GM23338 (cell line): Measurements from ENCODE around the gene SRSF12. TPM values are rescaled to one million over a fixed set of nuclear protein-coding genes. Genes with fewer than 3 reads are reported as not detected.

Experiments used
- ATAC-seq: fragments of 200-7000 bp; cut with Tn5 transposase; 3 replicates; pipeline ENCODE4 v1.9.1; 2020
- DNase-seq: peaks from one replicate; pipeline ENCODE4 v3.0.0-alpha.2; 2015; ENCODE audit warnings: low spot score
- H2AFZ ChIP-seq: fragments of 200-600 bp; sonication (generic); 2 replicates; pipeline ENCODE4 v1.8.0; 2016; ENCODE audit warnings: antibody characterized with exemption, mild to moderate bottlenecking, moderate library complexity
- H3F3A ChIP-seq: fragments of 200-600 bp; sonication (generic); replicated peaks from 2 replicates; pipeline ENCODE4 v1.8.0; 2017; ENCODE audit warnings: antibody characterized with exemption, mixed run types, low read depth
- H3K27ac ChIP-seq: fragments of 200-600 bp; sonication (generic); 2 replicates; pipeline ENCODE4 v1.6.1; 2016; ENCODE audit warnings: low read depth
- H3K27me3 ChIP-seq: fragments of 200-600 bp; sonication (generic); 2 replicates; pipeline ENCODE4 v1.8.0; 2016; ENCODE audit warnings: mild to moderate bottlenecking, mixed run types, moderate library complexity; ENCODE audit not compliant: insufficient read depth
- H3K36me3 ChIP-seq: fragments of 200-600 bp; sonication (generic); 2 replicates; pipeline ENCODE4 v1.8.0; 2016; ENCODE audit warnings: mild to moderate bottlenecking; ENCODE audit not compliant: insufficient read depth
- H3K4me1 ChIP-seq: fragments of 200-600 bp; sonication (generic); 2 replicates; pipeline ENCODE4 v1.8.0; 2016; ENCODE audit warnings: mild to moderate bottlenecking, moderate library complexity; ENCODE audit not compliant: insufficient read depth
- H3K4me2 ChIP-seq: fragments of 200-600 bp; sonication (generic); 2 replicates; pipeline ENCODE4 v1.7.1; 2017; ENCODE audit warnings: mixed run types
- H3K4me3 ChIP-seq: fragments of 200-600 bp; sonication (generic); 2 replicates; pipeline ENCODE4 v1.6.1; 2016; ENCODE audit warnings: mixed run types
- H3K79me2 ChIP-seq: fragments of 200-600 bp; sonication (generic); replicated peaks from 2 replicates; pipeline ENCODE4 v1.8.0; 2017; ENCODE audit warnings: mild to moderate bottlenecking; ENCODE audit not compliant: insufficient read depth
- H3K9me2 ChIP-seq: fragments of 200-600 bp; sonication (generic); 2 replicates; pipeline ENCODE4 v1.8.0; 2017; ENCODE audit not compliant: insufficient read depth
- H4K20me1 ChIP-seq: fragments of 200-600 bp; sonication (generic); replicated peaks from 2 replicates; pipeline ENCODE4 v1.8.0; 2017; ENCODE audit warnings: mild to moderate bottlenecking; ENCODE audit not compliant: insufficient read depth
- H3K27ac Mint-ChIP-seq: 2 replicates; pipeline ENCODE4 v1.8.0; 2020; ENCODE audit warnings: inconsistent platforms, mild to moderate bottlenecking, moderate library complexity, mixed read lengths
- H3K27me3 Mint-ChIP-seq: 3 replicates; pipeline ENCODE4 v1.8.0; 2022; ENCODE audit warnings: low read depth, mild to moderate bottlenecking, moderate library complexity, mixed read lengths, inconsistent platforms; ENCODE audit not compliant: insufficient read depth, poor library complexity
- H3K36me3 Mint-ChIP-seq: 3 replicates; pipeline ENCODE4 v1.8.0; 2021; ENCODE audit warnings: low read depth, mild to moderate bottlenecking, inconsistent platforms, moderate library complexity, mixed read lengths
- H3K4me1 Mint-ChIP-seq: 3 replicates; pipeline ENCODE4 v1.8.0; 2020; ENCODE audit warnings: mild to moderate bottlenecking, inconsistent platforms, mixed read lengths
- H3K4me3 Mint-ChIP-seq: 3 replicates; pipeline ENCODE4 v1.8.0; 2021; ENCODE audit warnings: moderate library complexity, mild to moderate bottlenecking, inconsistent platforms, mixed read lengths
- H3K9me3 Mint-ChIP-seq: 3 replicates; pipeline ENCODE4 v1.8.0; 2020; ENCODE audit warnings: moderate library complexity, mild to moderate bottlenecking, inconsistent platforms, mixed read lengths
- CREB1 ChIP-seq: fragments of 250-450 bp; sonication (Bioruptor Pico); IDR thresholded peaks from 2 replicates; pipeline ENCODE4 v1.5.0; 2020; ENCODE audit warnings: low read depth, mild to moderate bottlenecking, moderate library complexity
- EZH2 ChIP-seq: fragments of 200-600 bp; sonication (generic); IDR thresholded peaks from one replicate; pipeline ENCODE4 v1.8.0; 2017; ENCODE audit warnings: antibody characterized with exemption, mild to moderate bottlenecking, low read depth; ENCODE audit not compliant: unreplicated experiment
- JUNB ChIP-seq: IDR thresholded peaks from one replicate; pipeline ENCODE4 v1.6.1; 2016; ENCODE audit warnings: antibody characterized with exemption; ENCODE audit not compliant: unreplicated experiment
- NANOG ChIP-seq: IDR thresholded peaks from 2 replicates; pipeline ENCODE4 v1.6.1; 2016; ENCODE audit warnings: antibody characterized with exemption, borderline replicate concordance
- POLR2AphosphoS5 ChIP-seq: IDR thresholded peaks from 2 replicates; pipeline ENCODE4 v1.6.1; 2016; ENCODE audit warnings: antibody characterized with exemption, low read depth
- STAT1 ChIP-seq: IDR thresholded peaks from one replicate; pipeline ENCODE4 v1.6.1; 2016; ENCODE audit warnings: antibody characterized with exemption; ENCODE audit not compliant: unreplicated experiment
- ZNF114 ChIP-seq: fragments of 250-450 bp; sonication (Bioruptor Pico); IDR thresholded peaks from 2 replicates; pipeline ENCODE4 v1.5.0; 2020; ENCODE audit warnings: mild to moderate bottlenecking, moderate library complexity
- polyA plus RNA-seq: library from polyadenylated mRNA; unstranded; fragments of >200 nt; fragmentation: Nextera tagmentation; extraction: Ambion mirVana; gene quantifications from 2 replicates; pipeline ENCODE4 v1.2.1, GENCODE V29; 2016
- total RNA-seq: library from RNA; depleted of rRNA; stranded (reverse); fragments of >200 nt; shearing (Covaris generic); gene quantifications from 2 replicates; pipeline ENCODE4 v1.2.3, GENCODE V29; 2014
- TF ChIP-seq, protein P1 (sequence below), 2 experiments: fragments of 200-600 bp in 1 of 2; sonication (generic) in 1 of 2; conservative IDR thresholded peaks; 2 replicates each; pipeline versions ENCODE4 v1.5.1 to v1.6.1; 2016 to 2017; ENCODE audit warnings: antibody characterized with exemption in 2 of 2, low read depth in 2 of 2, mild to moderate bottlenecking in 2 of 2, moderate library complexity in 1 of 2
- TF ChIP-seq, protein P2 (sequence below): IDR thresholded peaks from one replicate; pipeline ENCODE4 v1.6.1; 2018; ENCODE audit warnings: antibody characterized with exemption; ENCODE audit not compliant: unreplicated experiment
- TF ChIP-seq, protein P3 (sequence below): fragments of 250-450 bp; sonication (Bioruptor Pico); IDR thresholded peaks from 2 replicates; pipeline ENCODE4 v1.5.0; 2020; ENCODE audit warnings: mild to moderate bottlenecking, moderate library complexity

SRSF12 gene
- total and polyA plus RNA-seq, 2 experiments from 2014 or later = 3.6 TPM

DNA sequence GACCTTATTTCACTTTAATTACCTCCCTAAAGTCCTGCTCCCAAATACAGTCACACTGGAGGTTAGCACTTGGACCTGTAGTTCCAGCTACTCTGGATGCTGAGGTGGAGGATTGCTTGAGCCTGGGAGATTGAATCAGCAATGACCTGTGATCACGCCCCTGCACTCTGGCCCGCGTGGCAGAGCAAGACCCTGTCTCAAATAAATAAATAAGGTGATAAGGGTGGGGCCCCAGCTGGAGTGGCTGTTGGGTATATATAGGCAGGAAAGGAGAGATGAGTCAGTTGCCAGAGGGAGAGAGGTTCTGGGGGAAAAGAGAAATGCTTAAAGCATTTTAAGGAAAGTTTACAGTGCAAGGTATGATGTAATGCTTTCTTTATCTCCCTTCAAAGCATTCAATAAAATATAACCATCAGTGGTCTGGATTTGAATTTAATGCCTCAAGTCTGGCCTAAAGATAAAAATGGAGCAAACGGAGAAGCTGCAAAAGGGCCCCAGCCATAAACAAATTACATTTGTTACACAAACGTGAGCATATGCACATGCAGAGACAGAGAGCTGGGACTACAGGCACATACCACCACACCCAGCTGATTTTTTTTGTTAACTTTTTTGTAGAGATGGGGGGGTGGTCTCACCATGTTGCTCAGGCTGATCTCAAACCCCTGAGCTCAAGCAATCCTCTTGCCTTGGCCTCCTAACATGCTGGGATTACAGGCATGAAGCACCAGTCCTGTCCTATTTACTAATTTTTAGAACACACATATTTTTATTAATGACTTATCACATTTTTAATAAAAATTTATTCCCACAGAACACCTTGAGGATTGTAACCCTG lies 21.9 kb upstream of the SRSF12 start:
- Mint-ChIP-seq H3K4me1 (peaks cover 5% of the 10 kb centered on the region), H3K36me3 (no peaks in the 10 kb centered on the region), H3K9me3 (no peaks in the 10 kb centered on the region), H3K27ac (no peak overlapping the region), H3K27me3 (peaks cover 17% of the 10 kb centered on the region), H3K4me3 (no peak overlapping the region)
- H3K27me3 ChIP-seq = peaks cover 96% of the 10 kb centered on the region
- no peak overlapping the region for H2AFZ ChIP-seq
- H4K20me1 ChIP-seq = peaks cover 8% of the 10 kb centered on the region
- H3K4me2 ChIP-seq = no peak overlapping the region
- no peak for TF ChIP-seq CREB1 (CRISPR knock-in tag)
- no peaks in the 10 kb centered on the region for H3K79me2 ChIP-seq
- no peaks in the 10 kb centered on the region for H3F3A ChIP-seq
- no peaks in the 10 kb centered on the region for H3K36me3 ChIP-seq
- peaks cover 8% of the 10 kb centered on the region for H3K4me1 ChIP-seq
- H3K9me2 ChIP-seq = no peaks in the 10 kb centered on the region
- H3K4me3 ChIP-seq = no peak overlapping the region
- no peak overlapping the region for H3K27ac ChIP-seq
- DNase-seq = no peak
- ATAC-seq = no peak

DNA sequence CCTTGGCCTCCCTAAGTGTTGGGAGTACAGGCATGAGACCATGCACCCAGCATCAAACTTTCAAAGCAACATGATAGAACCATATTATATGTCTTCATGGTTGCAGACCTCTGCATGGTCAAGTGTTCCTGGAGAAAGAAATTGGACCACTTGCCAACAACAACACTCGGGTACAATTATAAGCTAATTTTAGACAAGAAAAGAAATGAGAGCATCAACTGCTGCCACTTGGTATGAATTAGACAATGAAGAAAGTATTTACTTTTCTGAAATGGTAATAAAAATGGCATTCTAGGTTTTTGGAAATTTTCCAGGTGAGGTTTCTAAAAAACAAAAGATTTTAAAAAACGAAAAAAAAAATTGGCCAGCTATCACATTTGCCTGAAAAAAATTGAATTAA lies 20.3 kb upstream of the SRSF12 start:
- Histone ChIP-seq H3K4me3 (no peak overlapping the region), H3K36me3 (no peaks in the 10 kb centered on the region), H3F3A (no peaks in the 10 kb centered on the region), H3K4me1 (peaks cover 15% of the 10 kb centered on the region), H3K4me2 (no peak overlapping the region), H4K20me1 (peaks cover 8% of the 10 kb centered on the region), H3K79me2 (no peaks in the 10 kb centered on the region), H3K27ac (no peak overlapping the region), H2AFZ (no peak overlapping the region), H3K27me3 (peaks cover 97% of the 10 kb centered on the region), H3K9me2 (no peaks in the 10 kb centered on the region)
- Mint-ChIP-seq H3K27ac (no peak overlapping the region), H3K4me3 (no peak overlapping the region), H3K36me3 (no peaks in the 10 kb centered on the region), H3K4me1 (peaks cover 12% of the 10 kb centered on the region), H3K27me3 (peaks cover 28% of the 10 kb centered on the region), H3K9me3 (no peaks in the 10 kb centered on the region)
- DNase-seq (no peak), ATAC-seq (no peak)
- no peak for TF ChIP-seq STAT1
- TF ChIP-seq, protein P1, sequence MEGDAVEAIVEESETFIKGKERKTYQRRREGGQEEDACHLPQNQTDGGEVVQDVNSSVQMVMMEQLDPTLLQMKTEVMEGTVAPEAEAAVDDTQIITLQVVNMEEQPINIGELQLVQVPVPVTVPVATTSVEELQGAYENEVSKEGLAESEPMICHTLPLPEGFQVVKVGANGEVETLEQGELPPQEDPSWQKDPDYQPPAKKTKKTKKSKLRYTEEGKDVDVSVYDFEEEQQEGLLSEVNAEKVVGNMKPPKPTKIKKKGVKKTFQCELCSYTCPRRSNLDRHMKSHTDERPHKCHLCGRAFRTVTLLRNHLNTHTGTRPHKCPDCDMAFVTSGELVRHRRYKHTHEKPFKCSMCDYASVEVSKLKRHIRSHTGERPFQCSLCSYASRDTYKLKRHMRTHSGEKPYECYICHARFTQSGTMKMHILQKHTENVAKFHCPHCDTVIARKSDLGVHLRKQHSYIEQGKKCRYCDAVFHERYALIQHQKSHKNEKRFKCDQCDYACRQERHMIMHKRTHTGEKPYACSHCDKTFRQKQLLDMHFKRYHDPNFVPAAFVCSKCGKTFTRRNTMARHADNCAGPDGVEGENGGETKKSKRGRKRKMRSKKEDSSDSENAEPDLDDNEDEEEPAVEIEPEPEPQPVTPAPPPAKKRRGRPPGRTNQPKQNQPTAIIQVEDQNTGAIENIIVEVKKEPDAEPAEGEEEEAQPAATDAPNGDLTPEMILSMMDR (conservative IDR thresholded peaks at IDR 0.05; ENCODE audit: low read depth in 2 of 2) = no peak
- no peak for TF ChIP-seq ZNF114 (CRISPR knock-in tag)
- TF ChIP-seq NANOG = no peak
- TF ChIP-seq POLR2AphosphoS5 = no peak
- TF ChIP-seq JUNB = no peak
- no peak for TF ChIP-seq EZH2
- TF ChIP-seq, protein P2, sequence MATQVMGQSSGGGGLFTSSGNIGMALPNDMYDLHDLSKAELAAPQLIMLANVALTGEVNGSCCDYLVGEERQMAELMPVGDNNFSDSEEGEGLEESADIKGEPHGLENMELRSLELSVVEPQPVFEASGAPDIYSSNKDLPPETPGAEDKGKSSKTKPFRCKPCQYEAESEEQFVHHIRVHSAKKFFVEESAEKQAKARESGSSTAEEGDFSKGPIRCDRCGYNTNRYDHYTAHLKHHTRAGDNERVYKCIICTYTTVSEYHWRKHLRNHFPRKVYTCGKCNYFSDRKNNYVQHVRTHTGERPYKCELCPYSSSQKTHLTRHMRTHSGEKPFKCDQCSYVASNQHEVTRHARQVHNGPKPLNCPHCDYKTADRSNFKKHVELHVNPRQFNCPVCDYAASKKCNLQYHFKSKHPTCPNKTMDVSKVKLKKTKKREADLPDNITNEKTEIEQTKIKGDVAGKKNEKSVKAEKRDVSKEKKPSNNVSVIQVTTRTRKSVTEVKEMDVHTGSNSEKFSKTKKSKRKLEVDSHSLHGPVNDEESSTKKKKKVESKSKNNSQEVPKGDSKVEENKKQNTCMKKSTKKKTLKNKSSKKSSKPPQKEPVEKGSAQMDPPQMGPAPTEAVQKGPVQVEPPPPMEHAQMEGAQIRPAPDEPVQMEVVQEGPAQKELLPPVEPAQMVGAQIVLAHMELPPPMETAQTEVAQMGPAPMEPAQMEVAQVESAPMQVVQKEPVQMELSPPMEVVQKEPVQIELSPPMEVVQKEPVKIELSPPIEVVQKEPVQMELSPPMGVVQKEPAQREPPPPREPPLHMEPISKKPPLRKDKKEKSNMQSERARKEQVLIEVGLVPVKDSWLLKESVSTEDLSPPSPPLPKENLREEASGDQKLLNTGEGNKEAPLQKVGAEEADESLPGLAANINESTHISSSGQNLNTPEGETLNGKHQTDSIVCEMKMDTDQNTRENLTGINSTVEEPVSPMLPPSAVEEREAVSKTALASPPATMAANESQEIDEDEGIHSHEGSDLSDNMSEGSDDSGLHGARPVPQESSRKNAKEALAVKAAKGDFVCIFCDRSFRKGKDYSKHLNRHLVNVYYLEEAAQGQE = no peak
- TF ChIP-seq, protein P3, sequence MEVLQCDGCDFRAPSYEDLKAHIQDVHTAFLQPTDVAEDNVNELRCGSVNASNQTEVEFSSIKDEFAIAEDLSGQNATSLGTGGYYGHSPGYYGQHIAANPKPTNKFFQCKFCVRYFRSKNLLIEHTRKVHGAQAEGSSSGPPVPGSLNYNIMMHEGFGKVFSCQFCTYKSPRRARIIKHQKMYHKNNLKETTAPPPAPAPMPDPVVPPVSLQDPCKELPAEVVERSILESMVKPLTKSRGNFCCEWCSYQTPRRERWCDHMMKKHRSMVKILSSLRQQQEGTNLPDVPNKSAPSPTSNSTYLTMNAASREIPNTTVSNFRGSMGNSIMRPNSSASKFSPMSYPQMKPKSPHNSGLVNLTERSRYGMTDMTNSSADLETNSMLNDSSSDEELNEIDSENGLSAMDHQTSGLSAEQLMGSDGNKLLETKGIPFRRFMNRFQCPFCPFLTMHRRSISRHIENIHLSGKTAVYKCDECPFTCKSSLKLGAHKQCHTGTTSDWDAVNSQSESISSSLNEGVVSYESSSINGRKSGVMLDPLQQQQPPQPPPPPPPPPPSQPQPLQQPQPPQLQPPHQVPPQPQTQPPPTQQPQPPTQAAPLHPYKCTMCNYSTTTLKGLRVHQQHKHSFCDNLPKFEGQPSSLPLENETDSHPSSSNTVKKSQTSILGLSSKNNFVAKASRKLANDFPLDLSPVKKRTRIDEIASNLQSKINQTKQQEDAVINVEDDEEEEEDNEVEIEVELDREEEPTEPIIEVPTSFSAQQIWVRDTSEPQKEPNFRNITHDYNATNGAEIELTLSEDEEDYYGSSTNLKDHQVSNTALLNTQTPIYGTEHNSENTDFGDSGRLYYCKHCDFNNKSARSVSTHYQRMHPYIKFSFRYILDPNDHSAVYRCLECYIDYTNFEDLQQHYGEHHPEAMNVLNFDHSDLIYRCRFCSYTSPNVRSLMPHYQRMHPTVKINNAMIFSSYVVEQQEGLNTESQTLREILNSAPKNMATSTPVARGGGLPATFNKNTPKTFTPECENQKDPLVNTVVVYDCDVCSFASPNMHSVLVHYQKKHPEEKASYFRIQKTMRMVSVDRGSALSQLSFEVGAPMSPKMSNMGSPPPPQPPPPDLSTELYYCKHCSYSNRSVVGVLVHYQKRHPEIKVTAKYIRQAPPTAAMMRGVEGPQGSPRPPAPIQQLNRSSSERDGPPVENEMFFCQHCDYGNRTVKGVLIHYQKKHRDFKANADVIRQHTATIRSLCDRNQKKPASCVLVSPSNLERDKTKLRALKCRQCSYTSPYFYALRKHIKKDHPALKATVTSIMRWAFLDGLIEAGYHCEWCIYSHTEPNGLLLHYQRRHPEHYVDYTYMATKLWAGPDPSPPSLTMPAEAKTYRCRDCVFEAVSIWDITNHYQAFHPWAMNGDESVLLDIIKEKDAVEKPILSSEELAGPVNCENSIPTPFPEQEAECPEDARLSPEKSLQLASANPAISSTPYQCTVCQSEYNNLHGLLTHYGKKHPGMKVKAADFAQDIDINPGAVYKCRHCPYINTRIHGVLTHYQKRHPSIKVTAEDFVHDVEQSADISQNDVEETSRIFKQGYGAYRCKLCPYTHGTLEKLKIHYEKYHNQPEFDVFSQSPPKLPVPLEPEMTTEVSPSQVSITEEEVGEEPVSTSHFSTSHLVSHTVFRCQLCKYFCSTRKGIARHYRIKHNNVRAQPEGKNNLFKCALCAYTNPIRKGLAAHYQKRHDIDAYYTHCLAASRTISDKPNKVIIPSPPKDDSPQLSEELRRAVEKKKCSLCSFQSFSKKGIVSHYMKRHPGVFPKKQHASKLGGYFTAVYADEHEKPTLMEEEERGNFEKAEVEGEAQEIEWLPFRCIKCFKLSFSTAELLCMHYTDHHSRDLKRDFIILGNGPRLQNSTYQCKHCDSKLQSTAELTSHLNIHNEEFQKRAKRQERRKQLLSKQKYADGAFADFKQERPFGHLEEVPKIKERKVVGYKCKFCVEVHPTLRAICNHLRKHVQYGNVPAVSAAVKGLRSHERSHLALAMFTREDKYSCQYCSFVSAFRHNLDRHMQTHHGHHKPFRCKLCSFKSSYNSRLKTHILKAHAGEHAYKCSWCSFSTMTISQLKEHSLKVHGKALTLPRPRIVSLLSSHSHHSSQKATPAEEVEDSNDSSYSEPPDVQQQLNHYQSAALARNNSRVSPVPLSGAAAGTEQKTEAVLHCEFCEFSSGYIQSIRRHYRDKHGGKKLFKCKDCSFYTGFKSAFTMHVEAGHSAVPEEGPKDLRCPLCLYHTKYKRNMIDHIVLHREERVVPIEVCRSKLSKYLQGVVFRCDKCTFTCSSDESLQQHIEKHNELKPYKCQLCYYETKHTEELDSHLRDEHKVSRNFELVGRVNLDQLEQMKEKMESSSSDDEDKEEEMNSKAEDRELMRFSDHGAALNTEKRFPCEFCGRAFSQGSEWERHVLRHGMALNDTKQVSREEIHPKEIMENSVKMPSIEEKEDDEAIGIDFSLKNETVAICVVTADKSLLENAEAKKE (CRISPR knock-in tag) = no peak
